ENCODE results near the gene FOXO6.

DNA sequence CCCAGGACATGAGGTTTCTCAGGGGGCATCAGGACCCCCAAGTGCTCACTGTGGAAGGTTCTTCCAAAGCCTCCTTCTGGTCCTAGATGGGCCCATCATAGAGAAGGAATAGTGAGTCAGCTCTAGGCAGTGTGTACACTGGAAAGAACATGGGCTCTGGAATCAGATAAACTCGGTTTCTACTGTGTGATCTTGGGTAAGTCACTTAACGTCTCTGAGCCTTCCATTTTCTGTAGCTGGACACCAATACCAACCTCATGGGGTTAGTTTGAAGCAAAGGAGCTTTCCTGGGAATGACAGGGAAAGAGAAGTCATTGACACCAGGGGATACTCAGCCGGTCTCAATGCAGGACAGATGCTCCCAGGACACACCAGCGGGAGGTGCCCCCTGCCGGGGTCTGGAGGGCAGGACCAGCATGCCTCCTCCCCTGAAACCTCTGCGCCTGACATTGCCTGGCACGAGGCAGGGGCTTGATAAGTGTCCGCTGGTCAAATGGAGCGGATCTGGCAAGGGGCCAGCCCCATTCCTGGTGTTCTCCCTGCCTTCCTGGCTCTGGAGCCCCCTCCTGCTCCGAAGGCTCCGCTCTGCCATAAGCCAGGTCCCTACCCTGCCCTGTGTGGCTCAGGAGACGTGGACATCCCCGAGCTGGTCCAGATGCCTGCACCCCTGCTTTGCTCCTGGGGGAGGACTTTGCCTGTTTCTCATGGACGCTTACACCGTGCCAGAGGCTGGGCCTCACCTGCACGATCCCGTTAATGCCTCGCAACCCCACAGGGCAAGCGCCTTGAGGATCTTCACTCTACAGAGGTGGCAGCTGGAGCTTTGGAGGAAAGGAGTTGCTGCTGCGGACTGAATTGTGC is 70.5 kb downstream of the FOXO6 start:
- no peak for TF ChIP-seq EZH2 (IDR thresholded peaks at IDR 0.05; ENCODE audit: low read depth)
- TF ChIP-seq CTCF (conservative IDR thresholded peaks at IDR 0.05) = no peak

Data from PC-9 (cell line).